ENCODE measurements around the gene TMEM176A.

The TMEM176A gene

GRCh38 chr7:150800581-150801241 lies at the start of gene TMEM176A:
TSS of gene TMEM176A (plus strand) at chr7:150800769. CDS start at chr7:150801551, 782 bp downstream.
- TF ChIP-seq CTCF (IDR thresholded peaks at IDR 0.05; ENCODE audit: low read depth, low read length, missing control alignments) = no peak
- no peak for DNase-seq (ENCODE audit: low read depth)
- H3K4me3 ChIP-seq (ENCODE audit: low read depth, low read length) = no peak within 1 kb of the TSS

GRCh38 chr7:150751702-150752101 lies 48.9 kb upstream of the TMEM176A start:
- no peak for DNase-seq (ENCODE audit: low read depth)
- no peak for TF ChIP-seq CTCF (IDR thresholded peaks at IDR 0.05; ENCODE audit: low read depth, low read length, missing control alignments)
- no peak overlapping the region for H3K4me3 ChIP-seq (ENCODE audit: low read depth, low read length)

GRCh38 chr7:150753239-150753638 lies 47.3 kb upstream of the TMEM176A start:
- no peak for TF ChIP-seq CTCF (IDR thresholded peaks at IDR 0.05; ENCODE audit: low read depth, low read length, missing control alignments)
- H3K4me3 ChIP-seq (ENCODE audit: low read depth, low read length) = no peak overlapping the region
- DNase-seq (ENCODE audit: low read depth) = no peak

GRCh38 chr7:150753826-150754603 lies 46.6 kb upstream of the TMEM176A start:
- no peak for DNase-seq (ENCODE audit: low read depth)
- peak; percentile 56 for TF ChIP-seq CTCF (IDR thresholded peaks at IDR 0.05; ENCODE audit: low read depth, low read length, missing control alignments)
- no peak overlapping the region for H3K4me3 ChIP-seq (ENCODE audit: low read depth, low read length)

GRCh38 chr7:150754951-150755350 lies 45.6 kb upstream of the TMEM176A start:
- no peak for TF ChIP-seq CTCF (IDR thresholded peaks at IDR 0.05; ENCODE audit: low read depth, low read length, missing control alignments)
- no peak for DNase-seq (ENCODE audit: low read depth)
- no peak overlapping the region for H3K4me3 ChIP-seq (ENCODE audit: low read depth, low read length)

GRCh38 chr7:150755473-150756099 lies 45.0 kb upstream of the TMEM176A start:
- TF ChIP-seq CTCF (IDR thresholded peaks at IDR 0.05; ENCODE audit: low read depth, low read length, missing control alignments) = no peak
- peak; percentile 55 for DNase-seq (ENCODE audit: low read depth)
- no peak overlapping the region for H3K4me3 ChIP-seq (ENCODE audit: low read depth, low read length)
